ENCODE results near the gene KIF5B.
"Not testable (repeated sequence)": the region's sequence is repeated elsewhere in the genome, so short reads cannot be mapped to it uniquely, and the experiment has no call there.

Gene KIF5B

GRCh38 chr10:32004161-32004591, 52.0 kb downstream of the KIF5B start:
- DNase-seq = no peak

DNA sequence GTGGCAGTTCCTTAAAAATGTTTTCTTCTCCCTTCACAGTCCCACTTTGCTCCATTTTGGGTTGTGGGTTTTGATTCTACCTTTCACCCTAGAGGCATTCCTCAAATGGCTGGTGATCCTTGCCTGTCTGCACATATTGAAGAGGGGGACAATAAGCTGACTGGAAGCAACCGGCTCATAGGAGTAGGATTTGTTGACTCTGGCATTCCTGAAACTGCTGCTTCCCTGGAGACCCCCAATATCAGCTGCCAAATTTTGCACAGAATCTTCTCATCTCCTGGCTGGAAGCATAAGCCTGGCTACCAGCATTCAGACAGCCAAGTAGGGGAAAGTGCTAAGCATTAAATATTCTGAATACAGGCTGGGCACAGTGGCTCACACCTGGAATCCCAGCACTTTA, 53.7 kb downstream of the KIF5B start:
- no peak for DNase-seq

DNA sequence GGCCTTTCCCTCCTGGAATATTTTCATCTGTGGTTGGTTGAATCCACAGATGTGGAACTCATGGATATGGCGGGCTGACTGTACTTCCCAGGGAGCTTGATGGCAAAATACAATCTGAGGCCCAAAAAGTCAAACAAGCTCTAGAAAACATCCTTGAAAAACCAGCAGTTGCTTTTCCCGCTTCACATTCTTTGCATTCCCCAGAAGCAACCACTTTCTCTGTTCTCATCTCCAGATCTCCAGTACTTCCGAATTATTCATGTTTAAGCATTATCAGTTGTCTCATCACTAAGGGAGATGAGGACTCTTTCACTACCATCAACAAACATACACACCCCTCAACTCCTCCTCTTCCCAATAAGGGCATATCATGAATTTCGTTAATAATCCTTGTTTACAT, 55.3 kb downstream of the KIF5B start:
- DNase-seq = no peak

GRCh38 chr10:31999836-32000235, 56.4 kb downstream of the KIF5B start:
- DNase-seq = no peak

DNA sequence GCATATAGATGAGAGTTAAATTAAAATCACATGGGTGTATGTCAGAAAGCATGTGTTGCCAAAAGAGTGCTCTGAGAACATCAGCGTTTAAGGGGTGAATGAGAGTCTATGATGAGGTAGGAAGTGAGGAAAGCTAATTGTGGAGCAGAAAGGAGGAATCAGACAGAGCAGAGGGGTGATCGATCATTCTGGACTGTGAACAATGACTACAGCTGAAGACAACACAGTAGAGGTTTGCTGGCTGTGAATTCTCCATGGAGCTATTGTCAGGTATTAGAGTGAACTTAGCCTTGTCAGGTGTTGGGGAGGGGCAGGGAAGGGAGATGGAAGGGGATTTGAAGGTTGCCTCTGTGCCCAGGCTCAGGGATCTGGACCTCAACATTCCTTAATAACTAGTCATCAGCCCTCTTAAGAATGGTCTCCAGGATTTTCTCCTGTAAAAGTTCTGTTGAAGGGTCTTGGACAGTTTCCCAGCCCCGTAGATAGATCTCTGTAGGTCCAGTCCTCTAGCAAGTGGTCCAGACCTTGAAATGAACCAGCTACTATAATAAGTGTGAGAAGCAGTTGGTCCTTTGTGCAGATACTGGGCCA, 57.1 kb downstream of the KIF5B start:
- no peak for DNase-seq

DNA sequence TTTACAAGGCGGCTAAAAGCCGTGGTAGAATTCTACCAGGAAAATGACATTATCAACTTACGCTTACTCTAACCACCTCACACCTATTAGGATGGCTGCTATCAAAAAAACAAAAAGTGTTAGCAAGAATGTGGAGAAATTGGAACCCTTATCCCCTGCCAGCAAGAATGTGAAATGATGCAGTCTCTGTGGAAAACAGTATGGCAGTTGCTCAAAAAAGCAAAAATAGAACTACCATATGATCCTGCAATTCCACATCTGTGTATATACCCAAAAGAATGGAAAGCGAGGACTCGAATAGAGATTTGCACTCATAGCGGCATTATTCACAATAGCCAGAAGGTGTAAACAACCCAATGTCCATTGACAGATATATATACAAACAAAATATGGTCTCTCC, 61.3 kb downstream of the KIF5B start:
- no peak for DNase-seq

- DNase-seq = no peak
Measured at GRCh38 chr10:31990937-31991336, 65.3 kb downstream of the KIF5B start.

DNA sequence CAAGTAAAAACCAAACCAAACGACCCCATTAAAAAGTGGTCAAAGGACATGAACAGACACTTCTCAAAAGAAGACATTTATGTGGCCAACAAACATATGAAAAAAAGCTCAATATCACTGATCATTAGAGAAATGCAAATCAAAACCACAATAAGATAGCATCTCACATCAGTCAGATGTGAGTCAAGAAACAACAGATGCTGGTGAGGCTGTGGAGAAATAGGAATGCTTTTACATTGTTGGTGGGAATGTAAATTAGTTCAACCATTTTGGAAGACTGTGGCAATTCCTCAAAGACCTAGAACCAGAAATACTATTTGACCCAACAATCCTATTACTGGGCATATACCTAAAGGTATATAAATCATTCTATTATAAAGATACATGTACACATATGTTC, 68.4 kb downstream of the KIF5B start:
- not testable (repeated sequence) for DNase-seq

GRCh38 chr10:31982111-31982510, 74.1 kb downstream of the KIF5B start:
- DNase-seq = no peak

DNA sequence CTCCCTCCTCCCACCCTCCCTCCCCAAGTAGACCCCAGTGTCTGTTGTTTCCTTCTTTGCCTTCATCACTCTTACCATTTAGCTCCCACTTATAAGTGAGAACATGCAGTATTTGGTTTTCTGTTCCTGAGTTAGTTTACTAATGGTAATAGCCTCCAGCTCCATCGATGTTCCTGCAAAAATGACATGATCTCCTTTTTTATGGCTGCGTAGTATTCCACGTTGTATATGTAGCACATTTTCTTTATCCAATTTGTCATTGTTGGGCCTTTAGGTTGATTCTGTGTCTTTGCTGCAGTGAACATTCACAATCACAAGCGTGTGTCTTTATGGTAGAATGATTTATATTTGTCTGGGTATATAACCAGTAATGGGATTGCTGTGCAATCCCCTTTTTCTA, 75.8 kb downstream of the KIF5B start:
- DNase-seq = no peak

DNA sequence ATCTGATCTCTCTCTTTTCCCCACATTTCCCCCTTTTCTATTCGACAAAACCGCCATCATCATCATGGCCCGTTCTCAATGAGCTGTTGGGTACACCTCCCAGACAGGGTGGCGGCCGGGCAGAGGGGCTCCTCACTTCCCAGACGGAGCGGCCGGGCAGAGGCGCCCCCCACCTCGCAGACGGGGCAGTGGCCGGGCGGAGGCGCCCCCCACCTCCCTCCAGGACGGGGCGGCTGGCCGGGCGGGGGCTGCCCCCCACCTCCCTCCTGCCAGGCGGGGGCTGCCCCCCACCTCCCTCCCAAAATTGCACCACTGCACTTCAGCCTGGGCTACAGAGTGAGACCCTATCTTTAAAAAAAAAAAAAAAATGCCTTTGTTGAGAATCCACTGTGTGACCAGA, 77.2 kb downstream of the KIF5B start:
- not testable (repeated sequence) for DNase-seq

DNA sequence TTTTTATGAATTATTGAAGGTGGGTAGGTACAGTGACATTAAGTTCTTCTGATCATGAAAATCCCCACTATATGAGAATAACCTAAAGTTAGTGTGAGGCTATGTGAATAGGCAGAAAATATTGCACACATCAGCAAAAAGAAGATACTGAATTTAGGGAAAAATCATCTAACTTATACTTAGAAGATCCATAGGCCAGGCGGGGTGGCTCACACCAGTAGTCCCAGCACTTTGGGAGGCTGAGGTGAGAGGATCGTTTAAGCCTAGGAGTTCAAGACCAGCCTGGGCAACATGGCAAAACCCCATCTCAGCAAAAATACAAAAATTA, 78.1 kb downstream of the KIF5B start:
- DNase-seq = no peak

DNA sequence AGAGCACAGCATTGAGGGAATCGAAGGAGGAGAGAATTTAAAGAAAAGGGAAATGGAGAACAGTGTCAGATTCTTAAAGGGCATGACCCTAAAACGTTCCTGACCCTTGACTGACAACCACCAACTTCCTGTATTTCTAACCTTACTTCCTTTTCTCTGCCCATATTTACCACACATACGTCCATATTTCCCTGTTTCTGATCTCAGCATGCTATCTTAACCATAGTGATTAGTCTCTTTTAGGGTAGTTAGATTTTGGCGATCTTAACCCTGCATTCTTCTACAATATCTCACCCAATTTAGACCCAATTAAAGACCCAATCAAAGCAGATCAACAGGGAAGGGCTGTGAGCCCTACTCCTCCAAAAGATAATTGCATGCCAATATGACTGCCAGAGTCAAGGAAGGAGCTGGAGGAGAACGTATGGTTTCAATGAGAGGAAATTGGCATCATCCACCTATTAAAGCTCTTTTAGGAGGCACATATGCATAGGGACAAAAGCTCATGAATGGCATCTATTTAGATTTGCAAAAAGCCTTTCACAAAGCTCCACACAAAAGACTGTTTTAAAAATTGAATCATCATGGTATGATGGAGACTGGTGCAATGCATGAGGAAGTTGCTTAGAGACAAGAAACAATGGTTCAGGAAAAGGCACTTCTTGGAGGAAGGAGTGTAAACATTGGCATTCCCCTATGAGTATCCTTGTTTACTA, 78.6 kb downstream of the KIF5B start:
- DNase-seq = no peak

DNA sequence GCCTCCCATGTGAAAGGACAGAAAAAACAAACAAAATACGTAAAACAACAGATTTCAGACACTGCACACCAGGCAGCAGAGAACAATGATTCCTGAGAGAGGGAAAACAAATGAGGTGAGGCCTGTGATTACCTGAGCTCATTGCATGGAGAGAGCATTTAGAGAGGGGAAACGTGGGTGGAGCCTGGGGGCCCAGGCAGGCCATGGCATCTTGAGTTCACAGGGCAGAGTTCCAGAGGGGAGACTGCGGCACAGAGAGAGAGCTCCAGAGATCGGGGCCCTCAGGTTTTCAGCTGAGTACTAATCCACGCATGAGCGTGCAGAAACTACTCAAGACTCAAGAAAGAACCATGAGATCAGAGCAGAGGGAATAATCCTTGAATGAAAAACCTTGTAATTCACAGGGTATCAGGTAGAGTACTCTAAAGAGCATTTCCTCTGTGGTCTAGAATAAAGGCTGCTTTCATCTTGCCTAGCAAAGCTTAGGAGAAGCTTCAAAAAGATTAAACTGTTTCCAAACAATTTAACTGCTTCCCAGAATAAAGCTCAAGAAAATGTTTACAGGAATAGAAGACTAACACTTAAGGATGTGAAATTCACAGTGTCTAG, 81.0 kb downstream of the KIF5B start:
- no peak for DNase-seq

DNA sequence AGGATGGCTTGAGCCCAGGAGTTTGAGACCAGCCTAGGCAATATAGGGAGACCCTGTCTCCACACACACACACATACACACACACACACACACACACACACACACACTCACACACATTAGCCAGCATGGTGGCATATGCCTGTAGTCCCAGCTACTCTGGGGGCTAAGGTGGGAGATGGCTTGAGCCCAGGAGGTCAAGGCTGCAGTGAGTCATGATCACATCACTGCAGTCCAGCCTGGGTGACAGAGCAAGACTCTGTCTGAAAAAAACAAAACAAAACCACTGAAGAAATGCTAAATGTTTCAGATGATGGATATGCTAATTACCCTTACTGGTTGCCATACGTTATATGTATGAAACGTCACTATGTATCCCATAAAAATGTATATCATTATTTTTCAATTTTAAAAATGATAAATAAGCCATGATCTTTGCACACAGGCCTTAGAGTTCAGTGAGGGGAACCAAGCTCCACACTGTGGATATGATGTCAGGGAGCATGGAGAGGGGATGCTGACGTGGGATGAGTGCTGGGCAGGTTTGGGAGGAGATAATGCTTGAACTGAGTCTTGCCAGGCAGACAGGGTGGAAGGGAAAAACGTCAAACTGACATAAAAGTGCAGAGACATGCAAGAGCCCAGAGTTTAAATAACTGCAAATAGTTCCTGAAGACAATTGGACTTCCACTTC, 81.6 kb downstream of the KIF5B start:
- DNase-seq = no peak

DNA sequence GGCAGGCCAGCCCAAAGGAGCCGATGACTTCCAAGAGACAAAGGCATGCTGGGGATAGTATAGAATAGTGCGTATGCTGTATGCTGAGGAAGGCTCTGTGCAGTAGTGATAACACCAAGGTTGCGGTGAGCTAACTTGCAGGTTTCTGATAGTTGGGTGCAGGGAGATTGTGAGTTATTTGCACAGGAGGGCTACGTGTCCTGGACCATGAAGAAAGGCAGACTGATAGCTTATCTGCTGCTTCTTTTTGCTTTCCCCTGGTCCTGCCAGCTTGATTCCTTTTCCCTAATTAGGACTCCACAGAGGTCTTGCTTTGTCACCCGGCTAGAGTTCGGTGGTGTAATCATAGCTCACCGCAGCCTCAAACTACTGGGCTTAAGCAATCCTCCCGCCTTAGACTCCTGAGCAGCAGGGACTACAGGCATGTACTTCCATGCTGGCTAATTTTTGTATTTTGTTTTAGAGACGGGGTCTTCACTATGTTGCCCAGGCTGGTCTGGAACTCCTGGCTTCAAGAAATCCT, 83.6 kb downstream of the KIF5B start:
- DNase-seq = no peak

DNA sequence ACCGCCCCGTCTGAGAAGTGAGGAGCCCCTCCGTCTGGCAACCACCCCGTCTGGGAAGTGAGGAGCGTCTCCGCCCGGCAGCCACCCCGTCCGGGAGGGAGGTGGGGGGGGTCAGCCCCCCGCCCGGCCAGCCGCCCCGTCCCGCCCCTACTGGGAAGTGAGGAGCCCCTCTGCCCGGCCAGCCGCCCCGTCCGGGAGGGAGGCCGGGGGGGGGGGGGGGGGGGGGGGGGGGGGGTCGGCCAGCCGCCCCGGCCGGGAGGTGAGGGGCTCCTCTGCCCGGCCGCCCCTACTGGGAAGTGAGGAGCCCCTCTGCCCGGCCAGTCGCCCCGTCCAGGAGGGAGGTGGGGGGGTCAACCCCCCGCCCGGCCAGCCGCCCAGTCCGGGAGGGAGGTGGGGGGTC, 86.4 kb downstream of the KIF5B start:
- DNase-seq = not testable (repeated sequence)

DNA sequence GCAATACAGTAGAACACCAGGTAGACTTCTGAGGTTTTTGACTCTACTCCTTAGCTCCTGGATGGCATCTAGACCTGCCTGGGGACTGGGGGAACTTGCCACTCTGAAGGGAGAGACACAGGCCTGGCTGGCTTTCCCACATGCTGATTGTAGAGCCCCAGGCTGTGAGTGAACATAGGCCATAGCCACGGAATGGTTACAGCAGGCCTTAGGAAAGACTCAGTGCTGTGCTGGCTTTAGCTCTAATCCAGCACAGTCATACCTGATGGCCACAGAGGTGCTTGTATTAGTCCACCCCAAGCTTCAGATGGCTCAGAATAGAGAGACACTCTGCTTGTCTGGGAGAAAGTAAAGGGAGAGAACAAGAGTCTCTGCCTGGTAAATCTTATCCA, 92.6 kb downstream of the KIF5B start:
- DNase-seq = no peak

DNA sequence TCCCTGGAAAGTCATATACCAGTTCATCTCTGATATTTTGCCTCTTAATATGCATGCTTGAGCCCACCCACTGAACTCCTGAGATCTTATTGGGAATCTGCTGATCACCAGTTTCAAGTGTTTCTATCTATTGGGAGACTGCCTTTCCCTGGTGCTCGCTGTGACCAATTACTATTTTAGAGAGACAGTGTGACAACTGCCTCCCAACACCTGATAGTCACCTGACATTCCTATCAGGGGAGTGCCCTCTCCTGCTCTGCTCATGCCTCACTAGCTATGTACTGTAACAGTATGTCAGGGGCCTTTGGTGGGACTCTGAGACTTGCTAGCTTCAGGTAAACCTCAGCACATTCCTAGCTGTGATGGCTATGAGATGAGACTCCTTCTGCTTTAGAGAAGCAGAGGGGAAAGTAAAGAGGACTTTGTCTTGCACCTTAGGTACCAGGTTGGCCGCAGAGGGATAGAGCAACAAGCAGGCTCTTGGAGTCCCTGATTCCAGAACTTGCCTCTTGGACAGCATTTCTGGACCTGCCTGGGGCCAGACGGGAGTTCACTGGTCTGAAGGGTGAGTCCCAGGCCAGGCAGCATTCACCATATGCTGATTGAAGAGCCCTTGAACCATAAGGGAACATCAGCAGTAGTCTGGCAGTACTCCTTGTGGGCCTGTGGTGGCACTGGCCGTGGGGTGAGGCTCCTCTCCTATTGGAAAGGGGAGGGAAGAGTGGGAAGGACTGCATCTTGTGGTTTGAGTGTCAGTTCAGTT, 93.2 kb downstream of the KIF5B start:
- DNase-seq = no peak

- DNase-seq = peak; percentile 8
Measured at GRCh38 chr10:31961277-31962074, 94.7 kb downstream of the KIF5B start.

- DNase-seq = no peak
Measured at GRCh38 chr10:31959461-31960173, 96.6 kb downstream of the KIF5B start.
